Stimulated activated CD4-positive, alpha-beta T cell treated with anti-CD3 and anti-CD28 coated beads, Interleukin-4, amount 100 ng/mL, for 48 hours (primary cell): Measurements from ENCODE around the gene BANF1.
"Not testable (repeated sequence)": the region's sequence is repeated elsewhere in the genome, so short reads cannot be mapped to it uniquely, and the experiment has no call there.

Source experiments
- DNase-seq, 2 donors: peaks; one replicate each; pipeline ENCODE4 v3.0.0-alpha.2; 2020; ENCODE audit warnings: low read depth in 2 of 2

The BANF1 gene

DNA sequence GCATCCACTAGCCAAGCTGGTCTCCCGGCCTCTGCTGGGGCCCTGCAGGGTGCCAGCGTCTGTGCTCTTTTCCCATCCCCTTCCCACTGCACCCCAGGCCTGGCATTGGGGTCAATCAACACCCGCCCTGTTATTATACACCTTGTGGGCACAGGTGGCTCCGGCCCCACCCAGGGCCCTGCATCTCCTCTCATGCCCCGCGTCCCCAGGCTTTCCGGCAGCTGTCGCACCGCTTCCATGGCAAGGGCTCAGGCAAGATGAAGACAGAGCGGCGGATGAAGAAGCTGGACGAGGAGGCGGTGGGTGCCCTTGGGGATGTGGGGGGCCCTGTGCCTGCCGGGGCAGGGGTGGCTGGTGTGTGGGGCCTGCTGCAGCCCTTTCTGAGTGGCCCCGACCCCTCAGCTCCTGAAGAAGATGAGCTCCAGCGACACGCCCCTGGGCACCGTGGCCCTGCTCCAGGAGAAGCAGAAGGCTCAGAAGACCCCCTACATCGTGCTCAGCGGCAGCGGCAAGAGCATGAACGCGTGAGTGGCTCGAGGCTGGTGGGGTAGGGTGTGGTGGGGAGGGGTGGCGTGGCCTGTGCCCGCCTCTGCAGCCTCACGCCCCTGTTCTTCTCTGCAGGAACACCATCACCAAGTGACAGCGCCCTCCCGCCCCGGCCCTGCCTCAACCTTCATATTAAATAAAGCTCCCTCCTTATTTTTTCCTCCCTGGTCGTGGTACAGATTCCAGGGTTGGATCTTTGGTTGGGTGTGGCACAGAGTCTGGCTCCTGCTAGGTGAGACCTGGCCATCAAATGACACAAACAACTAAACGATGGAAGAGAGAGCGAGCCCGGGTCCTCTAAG, 23.7 kb upstream of the BANF1 start:
- DNase-seq: no peak

DNA sequence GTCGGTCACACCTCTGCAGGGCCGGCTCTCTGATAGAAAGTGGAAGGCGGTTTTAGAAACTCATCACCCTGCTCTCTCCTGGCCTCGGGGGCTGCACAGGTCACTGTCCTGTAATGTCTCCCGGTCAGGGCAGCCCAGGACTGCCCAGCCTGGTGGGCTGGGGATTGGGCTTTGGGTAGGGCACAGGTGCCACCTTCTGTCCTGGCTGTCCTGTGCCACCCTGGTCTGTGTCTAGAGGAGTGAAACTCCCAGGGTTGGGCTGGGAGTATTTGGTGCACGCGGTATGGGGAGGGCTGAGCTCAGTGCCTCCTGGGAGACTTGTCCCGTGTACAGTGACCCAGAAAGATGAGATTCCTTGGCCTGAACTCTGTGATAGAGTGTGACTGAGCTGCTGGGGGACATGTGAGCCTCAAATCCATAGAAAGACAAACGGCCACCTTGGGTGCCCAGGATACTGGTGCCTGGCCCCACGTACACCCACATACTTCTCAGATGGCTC, 23.0 kb upstream of the BANF1 start:
- DNase-seq: no peak

DNA sequence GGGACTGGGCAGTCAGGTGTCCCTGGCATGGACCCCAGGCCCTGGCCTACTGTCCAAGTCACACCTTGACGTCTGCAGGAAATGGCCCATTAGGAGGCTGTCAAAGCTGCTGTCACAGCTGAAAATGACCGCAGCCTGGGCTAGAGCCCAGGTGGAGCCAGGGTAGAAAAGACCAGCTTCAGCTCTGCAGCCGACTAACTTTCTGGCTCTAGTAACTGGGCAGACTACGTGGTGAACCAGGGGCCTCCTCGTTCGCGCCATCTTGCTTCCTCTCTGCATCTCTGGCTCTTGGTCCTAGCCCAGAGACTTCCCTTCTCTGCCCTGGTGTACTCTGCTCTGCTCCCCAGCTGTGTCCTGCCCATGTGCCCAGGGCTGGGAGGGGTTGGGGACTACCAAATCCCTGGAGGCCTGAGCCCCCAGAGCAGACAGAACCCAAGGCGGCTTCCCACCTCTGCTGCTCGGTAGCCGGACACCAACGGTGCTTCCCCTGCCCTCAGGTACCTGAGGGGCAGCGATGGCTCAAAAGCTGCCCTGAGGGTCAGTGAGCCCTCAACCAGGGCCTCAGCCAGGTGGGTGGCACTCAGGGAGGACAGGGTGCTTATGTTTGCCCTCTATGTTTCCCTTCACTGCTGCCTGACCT, 21.1 kb upstream of the BANF1 start:
- no peak for DNase-seq

DNA sequence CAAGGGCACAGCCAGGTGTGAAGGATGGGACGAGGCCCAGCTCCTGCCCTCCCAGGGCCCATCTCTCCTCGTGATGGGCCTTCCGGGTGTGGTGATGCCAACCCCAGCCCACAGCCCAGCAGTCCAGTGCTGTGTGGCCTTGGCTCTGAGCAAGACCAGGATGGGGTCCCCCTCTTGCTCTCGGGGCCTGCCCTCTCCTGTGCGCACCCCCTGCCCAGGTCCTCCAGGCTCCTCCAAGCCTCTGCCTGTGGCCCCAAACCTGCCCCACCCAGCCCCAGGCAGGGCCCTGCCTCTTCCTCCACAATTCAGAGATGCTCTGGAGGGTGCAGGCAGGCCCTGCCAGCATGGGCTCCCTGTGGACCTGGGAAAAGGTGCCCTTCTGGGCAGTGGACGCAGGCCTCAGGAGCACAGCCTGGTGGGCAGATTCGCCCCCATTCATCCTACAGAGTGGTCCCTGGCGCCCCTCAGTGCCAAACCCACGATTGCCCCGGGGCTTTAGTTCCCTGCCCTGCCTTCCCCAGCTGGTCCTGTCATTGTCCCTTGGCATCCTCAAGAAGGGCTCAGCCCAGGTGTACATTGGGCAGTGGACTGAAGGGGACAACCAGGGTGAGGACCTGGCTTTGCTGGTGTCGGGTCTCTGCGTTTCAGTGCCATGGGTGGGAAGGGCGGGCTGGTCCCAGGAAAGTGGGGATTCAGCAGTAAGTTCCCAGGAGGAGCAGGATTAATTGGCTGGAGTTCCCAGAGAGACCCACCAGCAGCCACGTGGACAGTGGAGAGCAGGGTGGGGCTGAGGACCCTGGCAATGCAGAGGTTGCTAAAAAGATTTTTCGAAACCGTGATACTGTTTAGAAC, 20.1 kb upstream of the BANF1 start:
- DNase-seq: no peak

DNA sequence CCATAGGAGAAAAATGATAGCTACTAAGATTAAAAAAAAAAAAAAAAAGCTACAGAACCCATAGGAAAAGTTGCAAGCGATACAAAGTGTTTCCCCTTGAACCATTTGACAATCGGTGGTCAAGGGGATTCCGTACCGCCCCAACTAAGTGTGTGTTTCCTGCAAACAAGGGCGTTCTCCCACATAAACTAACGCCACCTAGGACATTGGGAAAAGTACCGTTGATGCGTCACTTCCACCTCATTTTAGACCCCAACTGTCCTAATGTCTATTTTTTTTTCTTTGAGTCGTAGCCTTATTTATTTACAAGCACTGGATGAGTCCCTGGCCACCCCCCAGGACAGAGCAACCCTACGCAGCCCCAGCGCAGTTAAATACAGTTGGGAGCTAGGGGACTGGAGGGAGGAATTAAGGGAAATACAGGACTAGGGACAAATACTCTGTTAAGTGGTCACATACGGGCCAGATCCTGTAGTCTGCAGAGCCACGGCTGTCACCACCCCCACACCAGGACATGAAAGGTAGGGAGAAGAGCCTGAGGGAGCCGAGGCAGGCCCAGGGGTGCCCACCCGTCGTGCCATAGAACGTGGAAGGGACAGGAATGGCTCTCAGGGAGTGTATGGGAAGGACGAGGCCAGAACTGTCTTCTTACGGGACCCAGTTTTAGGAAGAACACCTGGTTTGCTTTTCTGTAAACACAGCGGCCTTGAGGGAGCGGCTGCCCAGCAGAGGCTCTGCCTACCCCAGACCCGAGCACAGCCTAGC, 19.3 kb upstream of the BANF1 start:
- DNase-seq: no peak

DNA sequence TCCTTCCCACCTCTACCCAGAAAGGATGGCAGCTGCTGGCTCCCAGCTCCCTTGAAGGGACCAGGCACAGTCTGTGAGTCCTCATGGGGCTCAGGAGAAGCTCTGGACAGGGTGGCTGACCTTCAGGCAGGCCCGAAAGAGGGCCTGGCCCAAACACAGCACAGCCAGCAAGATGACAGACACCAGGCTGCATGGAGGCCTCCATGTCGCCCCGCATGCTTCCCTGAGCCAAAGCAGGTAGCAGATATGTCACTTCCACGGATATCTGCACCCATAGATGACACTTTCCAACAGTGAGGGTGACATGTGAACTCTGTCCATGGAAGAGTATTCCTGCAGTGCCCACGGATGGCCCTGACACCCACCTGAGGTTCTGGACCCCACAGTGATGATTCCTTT, 18.7 kb upstream of the BANF1 start:
- no peak for DNase-seq

DNA sequence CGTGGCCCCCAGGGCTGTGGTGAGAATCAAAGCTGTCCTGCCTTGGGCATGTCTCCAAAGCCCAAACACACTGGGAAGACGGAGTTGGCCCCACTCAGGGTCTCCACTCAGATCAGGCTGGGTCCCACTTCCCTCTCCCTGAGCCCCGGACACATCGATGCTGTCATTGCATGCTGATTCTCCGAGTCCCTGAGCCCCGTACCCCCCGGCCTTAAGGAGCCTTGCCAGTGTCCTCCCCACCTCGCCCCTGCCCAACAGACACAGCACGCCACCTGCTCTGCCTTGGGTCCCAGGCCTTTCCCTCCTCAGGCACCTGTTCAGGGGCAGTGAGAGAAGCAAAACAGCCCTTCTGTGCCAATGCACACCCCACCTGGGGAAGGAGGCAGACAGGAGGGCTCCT, 15.0 kb upstream of the BANF1 start:
- no peak for DNase-seq

DNA sequence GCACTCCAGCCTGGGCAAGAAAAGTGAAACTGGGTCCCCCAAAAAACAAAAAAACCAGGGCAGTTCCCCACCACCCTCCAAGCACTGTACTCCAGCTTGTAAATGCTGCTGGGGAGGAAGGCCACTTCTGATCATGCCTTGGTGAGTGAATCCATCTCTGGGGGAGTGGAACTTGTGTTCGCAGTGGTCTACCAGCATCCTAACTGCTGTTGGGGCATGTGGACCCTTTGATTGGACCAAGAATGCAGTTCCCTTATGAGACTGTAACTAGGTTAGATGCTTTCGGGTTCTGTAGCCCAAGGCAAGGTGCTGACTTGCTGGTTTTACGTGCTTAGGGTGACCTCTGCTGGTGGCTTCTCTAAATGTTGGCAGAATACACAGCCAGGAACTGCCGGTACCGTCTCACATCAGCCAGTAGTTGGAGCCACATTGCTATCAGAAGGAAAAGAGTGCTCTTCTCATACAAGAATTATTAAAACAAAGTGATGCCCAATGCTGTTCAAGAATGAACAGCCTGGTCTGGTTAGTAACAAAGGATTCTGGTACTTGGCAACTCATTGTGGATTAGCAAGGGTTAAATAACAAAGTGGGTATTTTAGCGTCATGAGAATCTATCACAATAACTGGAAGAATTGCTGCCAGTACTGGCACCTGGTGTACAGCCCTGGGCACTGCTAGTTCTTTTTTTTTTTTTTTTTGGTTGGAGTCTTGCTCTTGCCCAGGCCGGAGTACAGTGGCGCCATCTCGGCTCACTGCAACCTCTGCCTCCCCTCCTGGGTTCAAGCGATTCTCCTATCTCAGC, 13.3 kb upstream of the BANF1 start:
- DNase-seq: peak; percentile 80 to 87

DNA sequence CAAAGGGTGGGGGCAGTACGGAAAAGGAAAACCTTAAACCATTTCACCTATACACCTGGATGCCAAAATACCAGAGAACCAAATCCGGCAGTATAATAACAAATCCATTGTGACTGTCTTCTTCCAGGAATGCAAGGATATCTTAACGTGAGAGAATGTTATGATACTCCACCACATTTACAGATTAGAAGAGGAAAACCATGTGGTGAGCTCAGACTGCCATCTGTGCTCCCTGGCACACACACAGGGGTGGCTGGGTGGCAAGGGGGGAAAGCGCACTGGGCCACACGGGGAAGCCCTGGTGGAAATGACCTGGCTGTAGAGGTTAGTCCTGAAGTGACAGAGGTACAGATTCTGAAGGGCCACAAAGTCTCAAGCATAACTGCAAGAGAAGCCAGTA, 10.2 kb upstream of the BANF1 start:
- no peak for DNase-seq

DNA sequence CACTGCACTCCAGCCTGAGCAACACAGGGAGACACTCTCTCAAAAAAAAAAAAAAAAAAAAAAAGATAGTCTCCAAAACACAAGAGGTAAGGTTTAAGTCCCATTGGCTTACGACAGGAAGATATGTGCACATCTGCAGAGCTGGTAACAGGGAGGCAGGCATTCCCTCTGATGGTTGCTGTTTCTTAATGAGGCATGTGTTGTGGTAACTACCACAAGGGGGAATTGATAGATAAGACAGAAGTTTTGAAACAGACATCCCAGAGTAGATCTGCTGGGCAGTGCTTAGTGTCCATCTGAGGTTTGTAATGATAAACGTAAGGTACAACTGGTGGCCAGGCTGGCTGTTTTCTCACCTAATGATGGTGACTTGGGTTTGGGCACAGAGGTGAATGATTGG, 5.0 kb upstream of the BANF1 start:
- no peak for DNase-seq

DNA sequence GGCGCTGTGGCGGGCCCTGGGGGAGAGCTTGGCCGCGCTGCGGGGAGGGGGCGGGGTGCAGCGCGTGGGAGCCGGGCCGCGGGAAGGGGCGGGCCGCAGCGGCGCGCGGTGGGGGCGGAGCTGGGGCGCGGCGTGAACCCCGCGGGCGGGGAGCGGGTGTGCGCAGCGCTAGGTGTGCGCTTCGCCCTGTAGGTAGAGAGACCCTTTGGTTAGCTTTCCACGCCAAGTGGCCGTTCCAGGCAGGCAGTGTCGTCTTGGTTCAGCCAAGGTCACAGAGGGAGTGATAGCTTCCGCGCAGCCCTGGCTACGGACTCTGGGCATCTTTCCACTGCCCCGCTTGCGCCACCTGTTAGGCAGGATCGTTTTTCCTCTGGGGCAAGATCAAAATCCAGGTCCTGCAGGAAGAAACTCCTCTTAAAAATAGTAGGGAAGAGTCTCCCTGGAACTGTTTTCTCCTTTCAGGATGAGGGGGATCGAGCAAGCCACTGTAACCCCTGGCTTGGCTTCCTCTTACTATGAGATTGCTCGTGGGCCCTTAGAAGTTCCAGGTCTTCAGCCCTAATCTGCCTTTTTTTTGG, 434 bp downstream of the BANF1 start:
- no peak for DNase-seq

DNA sequence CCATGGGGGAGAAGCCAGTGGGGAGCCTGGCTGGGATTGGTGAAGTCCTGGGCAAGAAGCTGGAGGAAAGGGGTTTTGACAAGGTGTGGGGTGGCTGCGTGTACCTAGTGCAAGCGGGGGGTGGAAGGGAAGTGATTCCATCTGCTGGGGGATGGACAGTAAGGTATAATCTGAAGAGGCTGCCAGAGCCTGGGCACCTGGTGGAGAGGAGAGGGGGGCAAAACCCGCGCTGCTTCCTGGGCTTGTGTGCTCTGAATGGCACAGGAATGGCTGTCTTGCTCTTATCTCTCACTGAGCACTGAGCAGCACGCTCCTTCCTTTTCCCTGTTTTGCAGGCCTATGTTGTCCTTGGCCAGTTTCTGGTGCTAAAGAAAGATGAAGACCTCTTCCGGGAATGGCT, 988 bp downstream of the BANF1 start:
- DNase-seq: no peak

DNA sequence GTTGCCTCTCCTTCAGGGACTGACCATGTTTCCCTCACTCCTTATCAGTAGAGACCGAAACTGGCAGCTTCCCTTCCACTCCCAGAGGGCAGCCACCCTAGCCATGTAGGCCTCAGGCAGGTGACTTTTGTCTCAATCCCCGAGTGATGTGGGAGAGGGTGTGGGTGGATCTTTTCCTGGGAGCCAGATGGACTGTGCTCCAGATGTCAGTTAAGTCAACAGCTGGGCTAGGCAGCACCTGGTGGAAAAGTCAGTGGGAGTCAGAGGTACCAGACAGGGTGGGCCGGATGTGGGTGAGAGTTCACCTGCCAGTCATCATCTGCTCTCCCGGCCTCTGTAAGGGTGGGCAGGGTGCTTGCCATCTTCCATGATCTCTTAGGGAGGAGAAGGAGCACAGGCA, 1.9 kb downstream of the BANF1 start:
- no peak for DNase-seq

DNA sequence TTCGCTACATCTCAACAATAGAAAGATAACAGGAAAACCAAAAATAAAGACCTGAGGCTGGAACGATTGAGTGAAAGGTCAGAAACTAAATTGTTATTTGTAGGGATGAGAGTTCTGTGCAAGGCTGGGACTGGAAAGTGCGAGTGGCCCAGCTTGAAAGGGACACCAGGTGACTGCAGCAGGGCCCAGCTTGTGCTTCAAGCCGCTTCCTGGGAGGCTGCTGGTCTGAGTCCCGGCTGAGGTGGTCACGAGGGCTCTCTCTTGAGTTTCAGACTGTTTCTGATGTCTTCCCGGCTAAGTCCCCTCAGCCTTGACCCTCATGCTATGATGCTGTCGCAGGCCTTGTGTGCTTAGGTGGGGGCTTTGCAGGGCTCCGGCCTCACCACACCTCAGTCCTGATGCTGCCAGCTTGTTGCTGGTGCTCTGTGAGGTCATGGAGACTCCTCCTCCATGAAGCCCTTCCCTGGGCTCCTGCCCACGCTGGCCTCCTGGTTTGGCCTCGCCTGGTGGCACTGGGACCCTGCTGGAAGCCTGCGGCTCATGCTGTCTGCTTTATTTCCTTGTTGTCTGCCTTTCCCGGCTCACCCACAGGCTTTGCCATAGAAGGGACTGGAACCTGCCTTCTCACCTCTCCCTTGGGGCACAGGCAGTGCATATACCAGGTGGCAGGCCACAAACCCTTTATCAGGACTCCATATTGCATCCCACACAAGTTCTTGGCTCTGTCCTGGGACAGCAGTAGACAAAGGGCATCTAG, 4.0 kb downstream of the BANF1 start:
- no peak for DNase-seq

DNA sequence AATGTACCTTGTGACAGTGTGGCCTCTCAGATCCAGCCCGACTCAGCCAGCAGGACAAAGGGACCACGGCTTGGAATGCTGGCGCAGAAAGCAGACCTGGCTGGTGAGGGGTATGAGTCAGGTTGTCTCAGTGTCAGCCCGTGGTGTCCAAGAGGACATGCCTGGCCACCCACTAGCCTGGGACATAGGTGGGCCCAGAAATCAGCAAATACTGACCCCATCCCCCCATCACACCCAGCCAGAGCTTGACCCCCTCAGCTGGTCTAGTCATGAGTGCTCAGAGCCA, 4.5 kb downstream of the BANF1 start:
- no peak for DNase-seq

DNA sequence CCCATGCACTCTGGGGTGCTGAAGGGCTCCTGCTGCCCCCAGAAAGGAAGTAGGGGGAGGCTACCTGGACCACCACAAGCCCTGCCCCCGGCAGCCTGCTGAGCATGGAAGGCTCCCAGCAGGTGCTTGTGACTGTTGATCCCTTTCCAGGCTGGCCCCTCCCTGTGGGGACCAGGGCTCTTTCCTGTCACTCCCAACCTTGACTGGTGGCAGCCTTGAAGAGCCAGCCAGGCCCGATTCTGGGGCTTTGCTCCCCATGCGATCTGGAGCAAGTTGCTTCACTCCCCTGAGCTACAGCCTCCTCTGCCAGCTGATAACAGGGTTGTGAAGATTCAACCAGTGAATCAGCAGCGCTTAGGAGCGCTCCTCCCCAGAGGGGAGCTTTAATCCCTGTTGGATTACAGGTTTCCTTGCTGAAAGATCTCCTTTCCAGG, 4.9 kb downstream of the BANF1 start:
- no peak for DNase-seq

DNA sequence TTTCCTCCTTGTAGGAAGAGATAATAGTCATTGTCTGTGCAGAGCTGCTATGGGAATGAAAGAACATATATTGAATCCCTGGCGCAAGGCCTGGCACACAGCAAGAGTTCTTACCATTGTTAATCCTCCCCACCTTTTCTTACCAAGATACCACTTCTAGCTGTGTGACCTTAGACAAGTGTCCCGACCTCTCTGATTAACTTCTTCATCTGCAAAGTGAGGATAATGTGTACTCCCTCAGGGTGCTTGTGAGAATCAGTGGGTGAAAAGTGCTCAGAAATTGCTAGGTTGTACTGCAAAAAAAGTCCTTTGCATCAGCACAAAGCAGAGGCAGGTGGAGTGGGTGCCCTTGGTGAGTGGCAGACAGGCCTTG, 5.8 kb downstream of the BANF1 start:
- no peak for DNase-seq

DNA sequence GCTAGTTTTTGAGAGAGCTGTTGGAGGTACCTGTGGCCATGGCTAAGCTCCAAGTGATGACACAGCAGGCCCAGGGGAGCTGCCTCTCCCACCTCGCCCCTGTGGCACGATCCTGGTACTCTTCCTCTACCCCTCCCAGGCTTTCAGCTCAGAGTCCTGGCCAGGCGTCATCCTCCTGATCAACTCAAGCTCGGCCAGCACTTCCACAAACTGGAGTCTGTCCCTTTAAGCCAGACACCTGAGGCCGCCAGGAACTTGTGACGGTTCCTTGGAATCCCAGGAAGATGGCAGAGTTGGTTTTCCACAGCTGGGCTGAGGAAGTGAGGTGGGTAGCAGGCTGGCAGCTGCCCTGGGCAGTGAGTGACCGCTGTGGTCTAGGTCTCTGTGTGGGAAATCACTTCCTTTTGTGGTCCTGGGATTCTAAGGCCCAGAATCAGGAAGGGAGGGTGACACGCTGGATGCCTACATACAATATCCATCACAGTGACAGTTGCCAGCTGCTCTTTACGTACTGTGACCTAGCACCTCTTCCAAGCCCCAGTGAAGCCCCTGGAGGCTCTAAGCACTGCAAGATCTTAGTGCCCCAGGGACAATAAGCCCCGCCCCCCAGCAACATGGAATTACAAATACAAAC, 6.3 kb downstream of the BANF1 start:
- DNase-seq: no peak

DNA sequence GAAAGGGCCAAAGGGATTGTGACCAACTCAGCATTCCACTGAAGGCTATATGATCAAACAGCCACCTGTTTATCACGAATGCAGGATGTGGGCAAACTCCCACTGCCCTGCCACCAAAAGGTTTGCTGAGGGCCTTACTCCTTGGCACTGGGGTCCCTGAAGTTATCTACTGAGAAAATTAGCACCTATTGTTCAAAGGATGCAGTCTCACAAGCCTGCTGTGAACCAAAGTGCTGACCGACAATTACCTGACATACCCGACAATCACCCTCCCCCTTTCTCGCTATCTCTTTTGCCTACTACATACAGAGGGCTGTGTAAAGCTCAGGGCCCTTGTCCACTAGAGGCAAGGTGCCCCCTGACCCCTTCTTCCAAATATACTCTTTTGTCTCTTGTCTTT, 7.7 kb downstream of the BANF1 start:
- DNase-seq: not testable (repeated sequence)
